Stimulated activated CD8-positive, alpha-beta memory T cell treated with anti-CD3 and anti-CD28 coated beads, Interleukin-15, amount 100 ng/mL, for 1 hour (primary cell): ENCODE data around the gene MAN1C1.
"Not testable (repeated sequence)": the region's sequence is repeated elsewhere in the genome, so short reads cannot be mapped to it uniquely, and the experiment has no call there.

ENCODE experiments used
- DNase-seq: peaks from one replicate; pipeline ENCODE4 v3.0.0-alpha.2; 2020; ENCODE audit warnings: low read depth

Gene MAN1C1

GRCh38 chr1:25698252-25698651 is 81.7 kb downstream of the MAN1C1 start:
- DNase-seq: no peak

- not testable (repeated sequence) for DNase-seq
Observed at GRCh38 chr1:25699059-25699458, 82.5 kb downstream of the MAN1C1 start.

DNA sequence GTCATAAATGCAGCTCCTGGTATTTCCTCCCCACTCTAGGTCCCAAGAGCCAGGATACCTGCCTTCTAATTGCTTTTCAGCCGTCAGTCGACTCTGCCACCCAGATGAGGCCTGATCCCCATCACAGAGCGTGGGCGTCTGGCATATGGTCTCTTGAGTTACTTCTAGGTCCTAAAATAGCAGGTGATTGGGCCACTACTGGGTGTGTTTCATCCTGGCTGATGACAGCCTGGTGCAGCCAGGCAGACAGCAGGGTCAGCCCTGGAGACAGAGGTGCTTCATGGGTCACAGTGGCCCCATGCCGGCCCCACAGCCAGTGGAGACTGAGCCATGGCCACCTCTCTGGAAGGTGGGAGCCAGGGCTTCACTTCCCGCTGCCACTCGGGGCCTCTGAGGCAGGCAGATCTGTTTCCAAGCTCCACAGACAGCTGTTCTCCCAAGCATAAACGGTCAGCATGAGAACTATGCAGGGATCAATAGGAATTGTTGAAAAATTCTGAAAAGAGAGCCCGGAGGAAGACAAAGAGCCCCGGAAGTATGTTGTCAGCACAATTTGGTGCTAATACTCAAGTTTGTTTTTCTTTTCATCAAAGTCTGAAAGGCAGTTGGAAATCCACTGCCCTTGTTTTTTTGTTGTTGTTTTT is 83.0 kb downstream of the MAN1C1 start:
- no peak for DNase-seq

- no peak for DNase-seq
Observed at GRCh38 chr1:25700144-25700523, 83.5 kb downstream of the MAN1C1 start.

GRCh38 chr1:25700626-25701025 is 84.0 kb downstream of the MAN1C1 start:
- no peak for DNase-seq

- no peak for DNase-seq
Observed at GRCh38 chr1:25701030-25701785, 84.6 kb downstream of the MAN1C1 start.

GRCh38 chr1:25702101-25702775 is 85.6 kb downstream of the MAN1C1 start:
- no peak for DNase-seq

- DNase-seq: no peak
Observed at GRCh38 chr1:25703041-25703440, 86.5 kb downstream of the MAN1C1 start.

DNA sequence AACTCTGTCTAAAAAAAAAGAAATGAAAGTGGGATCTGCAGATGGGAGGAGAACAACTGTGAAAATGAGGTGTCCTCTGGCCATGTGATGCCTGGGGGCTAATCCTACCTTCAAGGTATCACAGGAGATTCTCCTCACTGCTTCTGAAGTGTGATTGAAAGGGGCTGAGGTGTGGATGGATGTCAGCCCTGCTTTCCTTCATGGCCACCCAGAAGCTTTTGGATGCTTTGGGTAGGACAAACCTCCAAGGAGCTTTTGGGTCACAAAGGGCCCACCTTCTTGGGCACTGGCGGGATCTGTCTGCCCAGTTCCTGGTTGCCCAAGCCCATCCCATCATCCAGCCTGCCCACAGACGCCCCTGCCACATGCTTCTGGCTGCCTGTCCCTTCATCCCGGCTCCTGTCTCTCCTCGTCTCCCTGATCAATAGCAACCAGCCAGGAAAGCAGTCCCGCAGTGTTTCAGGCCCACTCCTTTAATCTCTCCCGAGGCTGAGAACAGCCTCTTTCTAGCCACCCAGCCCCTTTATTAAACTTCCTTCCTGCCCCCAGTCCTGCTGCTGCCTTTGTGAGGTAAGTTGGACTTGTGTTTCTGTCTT is 87.2 kb downstream of the MAN1C1 start:
- no peak for DNase-seq

DNA sequence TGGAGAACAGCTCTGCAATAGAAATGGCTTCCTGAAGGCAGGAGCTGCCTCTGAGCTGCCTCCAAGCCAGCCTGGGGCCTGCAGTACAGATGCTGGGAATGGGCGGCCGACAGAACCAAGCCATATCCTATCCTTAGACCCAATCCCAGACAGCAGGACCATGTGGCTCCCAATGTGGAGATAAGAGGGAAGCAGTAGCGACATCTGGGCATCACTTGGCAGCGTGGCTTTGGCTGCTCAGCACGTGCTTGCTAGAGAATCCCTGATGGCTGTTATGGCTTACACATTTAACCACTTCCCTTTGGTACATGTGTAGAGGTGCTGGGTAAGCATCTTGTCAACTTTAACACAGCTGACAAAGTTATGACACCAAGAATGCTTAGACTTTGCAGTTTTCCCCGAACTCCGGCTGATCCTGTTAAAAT is 87.7 kb downstream of the MAN1C1 start:
- no peak for DNase-seq

DNA sequence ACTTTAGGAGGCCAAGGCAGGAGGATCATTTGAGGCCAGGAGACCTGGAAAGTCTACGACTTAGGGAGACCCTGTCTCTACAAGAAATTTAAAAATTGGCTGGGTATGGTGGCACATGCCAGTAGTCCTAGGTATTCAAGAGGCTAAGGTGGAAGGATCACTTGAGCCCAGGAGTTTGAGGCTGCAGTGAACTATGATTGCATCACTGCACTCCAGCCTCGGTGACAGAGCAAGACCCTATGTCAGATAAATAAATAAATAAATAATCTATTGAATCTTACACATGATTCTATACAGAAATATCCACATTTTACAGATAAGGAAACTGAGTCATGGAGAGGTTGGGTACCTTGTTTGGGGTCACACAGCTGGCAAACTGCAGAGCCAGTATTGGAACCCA is 89.1 kb downstream of the MAN1C1 start:
- DNase-seq: no peak

DNA sequence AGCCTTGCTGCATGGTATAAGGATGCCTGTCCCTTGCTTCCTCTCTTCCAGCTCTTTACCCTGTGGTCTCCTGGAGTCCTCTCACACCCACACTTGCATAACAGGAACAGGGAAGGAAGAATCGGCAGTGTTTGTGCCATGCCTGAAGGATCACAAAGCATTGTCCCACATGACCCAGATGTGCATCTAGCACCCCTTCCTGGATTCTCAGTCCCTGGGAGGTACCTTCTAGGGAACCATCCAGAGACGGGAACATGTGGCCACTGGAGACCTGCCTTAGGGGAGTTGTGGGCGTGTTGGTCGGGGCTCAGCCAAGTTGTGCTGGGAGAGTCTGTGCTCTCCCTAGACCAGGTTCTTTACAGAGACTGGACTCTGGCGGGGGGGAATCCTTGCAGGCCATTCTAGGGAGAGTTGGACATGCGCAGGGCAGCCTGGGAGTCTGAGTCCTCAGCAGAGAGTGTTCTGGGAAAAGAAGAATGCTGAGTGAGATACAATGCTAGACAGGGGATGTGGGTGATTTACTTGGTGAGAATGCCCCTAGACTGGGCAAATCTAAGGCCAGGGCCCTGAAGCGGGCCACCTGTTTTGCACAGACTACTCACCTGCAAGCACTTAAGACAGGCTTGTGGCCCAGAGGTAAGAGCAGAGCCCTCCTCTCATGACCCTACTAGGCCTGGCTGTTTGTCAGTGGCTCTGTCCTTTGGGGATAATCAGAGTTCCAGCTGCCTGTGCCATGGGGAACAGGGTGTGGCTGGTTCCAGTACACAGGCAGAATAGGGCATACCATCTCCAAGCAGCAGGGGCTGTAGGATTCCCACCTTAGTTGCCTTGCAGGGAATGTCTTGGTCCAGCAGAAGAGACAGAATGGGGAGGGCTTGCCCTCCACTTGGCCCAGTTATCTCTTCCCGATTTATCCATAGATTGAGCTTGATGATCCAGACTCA is 89.8 kb downstream of the MAN1C1 start:
- no peak for DNase-seq

DNA sequence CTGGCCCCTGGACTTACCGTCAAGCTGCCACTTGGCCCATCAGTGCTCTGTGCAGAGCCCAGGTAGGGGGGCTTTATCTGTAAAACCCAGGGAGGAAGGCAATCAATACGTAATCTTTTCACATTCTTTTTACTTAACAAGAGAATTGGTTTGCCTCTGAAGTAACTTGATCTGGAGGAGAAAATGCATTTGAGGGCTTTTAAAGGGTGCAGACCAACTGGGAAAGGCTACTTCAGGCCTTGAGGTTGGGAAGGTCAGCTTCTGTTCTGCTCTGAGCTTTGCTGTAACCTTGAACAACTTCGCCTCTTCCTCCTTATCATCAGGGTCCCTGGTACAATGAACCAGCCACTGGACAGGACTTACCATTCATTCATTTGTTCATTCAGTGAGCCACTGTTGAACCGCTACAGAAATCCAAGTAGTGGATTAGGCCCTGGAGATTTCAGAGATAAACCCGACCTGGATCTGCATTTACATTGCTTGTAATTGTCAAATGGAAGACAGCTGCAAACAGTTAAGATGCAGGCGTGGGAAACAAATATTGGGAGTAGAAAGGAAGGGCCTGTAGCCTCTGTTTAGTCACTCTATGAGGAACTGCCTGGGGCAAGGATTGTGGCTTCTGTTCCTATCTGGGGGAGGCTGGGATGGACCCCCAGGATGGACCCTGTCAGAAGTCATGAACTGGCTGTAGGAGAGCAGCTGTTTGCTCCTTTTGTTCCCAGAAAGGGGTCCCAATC is 90.9 kb downstream of the MAN1C1 start:
- DNase-seq: no peak

DNA sequence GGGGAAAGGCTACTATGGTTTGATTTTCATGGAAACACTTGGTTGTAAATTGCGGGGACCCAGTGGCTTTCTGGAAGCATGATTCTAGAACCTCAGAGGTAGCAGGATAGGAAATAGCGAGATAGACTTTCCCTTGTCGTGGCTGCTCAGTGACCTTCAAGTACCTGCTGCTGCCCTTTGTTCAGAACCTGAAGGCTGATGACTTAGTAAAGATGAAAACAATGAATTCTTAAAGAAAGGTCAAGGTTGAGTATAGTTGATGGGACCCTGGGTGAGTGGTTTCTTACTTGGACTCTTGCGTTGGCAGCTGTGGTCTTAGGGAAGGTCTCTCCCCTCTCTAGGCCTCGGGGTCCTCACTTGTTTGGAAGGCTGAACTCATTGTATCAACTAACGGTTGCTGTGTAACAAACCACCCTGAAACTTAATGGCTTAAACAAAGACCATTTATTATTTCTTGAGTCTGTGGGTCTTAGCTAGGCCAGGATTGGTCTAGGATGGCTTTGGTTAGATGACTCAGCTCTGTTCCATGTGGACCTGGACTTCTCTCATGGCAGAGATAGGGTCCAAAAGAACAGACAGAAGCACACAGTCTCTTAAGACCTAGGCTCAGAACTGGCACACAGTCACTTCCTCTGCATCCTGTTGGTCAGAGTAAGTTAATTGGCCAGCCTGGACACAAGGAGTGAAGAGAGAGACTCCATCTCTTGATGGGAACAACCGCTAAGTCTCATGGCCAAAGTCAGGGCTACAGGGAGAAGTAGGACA is 94.2 kb downstream of the MAN1C1 start:
- no peak for DNase-seq

DNA sequence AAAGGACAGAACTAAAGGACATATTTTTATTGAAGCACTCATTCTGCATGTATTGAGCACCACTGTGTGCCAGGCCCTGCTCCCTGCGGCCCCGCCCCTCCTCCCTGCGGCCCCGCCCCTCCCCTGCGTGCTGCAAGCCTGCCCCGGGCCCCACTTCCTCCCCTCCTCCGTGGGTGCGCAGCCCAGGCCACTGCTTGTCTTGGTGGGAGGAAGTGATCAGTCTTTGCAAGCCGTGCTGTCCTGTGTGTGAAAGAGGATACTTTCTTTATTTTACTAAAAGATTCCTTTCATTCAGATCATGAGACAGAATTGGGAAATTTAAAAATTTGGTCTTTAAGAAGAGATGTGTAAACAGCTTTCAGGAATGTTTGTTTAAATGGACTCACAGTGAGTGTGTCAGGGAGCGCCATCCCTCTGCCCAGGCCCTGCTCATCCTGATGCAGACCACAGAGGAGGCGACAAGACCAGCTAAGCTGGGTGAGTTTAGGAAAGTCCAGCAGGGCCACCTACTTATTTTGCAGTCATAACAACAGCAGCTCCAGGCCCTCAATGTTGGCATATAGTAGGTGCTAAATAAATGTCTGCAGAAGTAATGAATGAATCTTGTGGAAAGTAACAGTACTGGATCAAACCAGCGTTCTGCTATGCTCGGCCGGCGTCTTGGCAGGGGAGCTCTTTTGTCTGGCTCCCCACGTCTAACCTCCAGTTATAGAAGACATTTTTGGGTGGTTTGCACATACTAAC is 95.1 kb downstream of the MAN1C1 start:
- DNase-seq: no peak

DNA sequence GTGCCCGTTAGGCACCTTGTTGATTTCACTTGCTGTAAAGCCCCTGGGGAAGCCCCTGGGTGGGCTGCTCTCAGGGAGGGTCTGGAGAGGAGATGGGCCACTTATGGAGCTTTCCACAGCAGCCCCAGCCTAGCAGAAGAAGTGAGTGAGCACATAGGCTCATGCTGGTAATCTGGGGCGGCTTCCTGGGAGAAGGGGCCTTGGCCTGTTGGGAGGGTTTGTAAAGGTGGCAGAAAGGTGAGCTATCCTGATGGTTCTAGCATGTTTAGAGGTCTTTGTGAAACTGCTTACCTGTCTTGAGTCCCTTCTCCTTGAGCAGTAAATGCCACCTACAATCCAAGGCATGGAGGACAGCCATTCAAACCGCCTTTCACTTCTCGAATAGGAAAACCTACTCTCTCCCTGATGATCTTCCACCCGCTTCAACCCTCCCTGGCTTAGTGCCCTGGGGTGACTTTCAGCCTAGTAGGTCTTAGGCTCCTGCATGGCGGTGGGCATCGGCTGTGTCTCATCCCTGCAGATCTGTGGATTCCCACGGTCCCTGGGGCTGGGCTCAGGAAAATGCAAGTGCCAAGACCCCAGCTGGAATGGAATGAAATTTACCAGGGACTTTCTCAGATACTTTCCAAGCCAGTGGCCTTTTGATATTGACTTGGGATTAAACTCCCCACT is 95.8 kb downstream of the MAN1C1 start:
- DNase-seq: no peak

DNA sequence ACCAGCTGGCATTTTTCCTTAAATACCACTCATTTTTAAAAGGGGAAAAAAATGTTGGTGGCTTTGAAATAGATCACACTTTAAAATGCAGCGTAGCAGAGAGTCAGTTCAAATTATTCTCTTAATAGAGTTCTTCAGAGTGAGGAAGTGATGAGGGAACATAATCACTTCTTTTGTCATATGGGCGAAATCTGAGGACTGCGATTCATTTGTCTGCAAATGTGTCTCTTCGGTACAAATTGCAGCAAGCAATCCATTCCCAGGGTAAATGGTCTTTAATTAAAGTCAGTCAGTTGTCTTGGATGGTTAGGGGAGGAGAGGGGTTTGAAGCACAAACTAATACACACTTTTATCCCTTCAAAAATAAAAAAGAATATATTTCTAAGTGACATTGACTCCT is 97.4 kb downstream of the MAN1C1 start:
- DNase-seq: no peak

GRCh38 chr1:25714372-25714931 is 97.9 kb downstream of the MAN1C1 start:
- DNase-seq: no peak

DNA sequence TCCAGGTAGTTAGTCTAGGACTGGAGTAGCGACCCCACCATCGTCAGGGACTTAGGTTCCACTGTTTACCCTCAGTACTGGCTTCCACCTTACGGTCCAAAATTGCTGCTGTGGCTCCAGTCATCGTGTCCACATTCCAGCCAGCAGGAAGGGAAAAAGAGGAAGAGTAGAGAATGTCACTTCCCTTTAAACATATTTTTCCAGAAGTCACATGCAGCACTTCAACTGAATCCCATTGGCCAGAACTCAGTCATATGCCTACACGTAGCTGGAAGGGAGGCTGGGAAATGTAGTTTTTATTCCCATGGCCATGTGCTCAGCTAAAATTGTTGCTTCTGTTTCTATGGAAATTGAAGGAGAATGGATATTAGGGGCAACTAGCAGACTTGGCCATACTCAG is 99.3 kb downstream of the MAN1C1 start:
- DNase-seq: no peak
